Astrocyte (in vitro differentiated cells and primary cell): ENCODE measurements around the gene HOXB6. TPM values are rescaled to one million over a fixed set of nuclear protein-coding genes. Genes with fewer than 3 reads are reported as not detected.

Experiments used
- DNase-seq: peaks from one replicate; pipeline ENCODE4 v3.0.0-alpha.2; 2010; ENCODE audit warnings: low read depth
- FAIRE-seq: peaks from 2 replicates; lab custom pipeline; 2011; peaks lifted over from hg19 to GRCh38; lab: Jason Lieb, UNC
- H2AFZ ChIP-seq: 2 replicates; pipeline ENCODE4 v1.6.0; 2012; ENCODE audit warnings: low read depth, low read length, inconsistent platforms
- H3K27ac ChIP-seq: 2 replicates; pipeline ENCODE4 v1.5.1; 2011; ENCODE audit warnings: low read depth, low read length, inconsistent platforms
- H3K27me3 ChIP-seq: 2 replicates; pipeline ENCODE4 v1.6.0; 2011; ENCODE audit warnings: low read length, inconsistent platforms; ENCODE audit not compliant: insufficient read depth
- H3K36me3 ChIP-seq: 2 replicates; pipeline ENCODE4 v1.5.1; 2011; ENCODE audit warnings: low read length, inconsistent platforms; ENCODE audit not compliant: insufficient read depth
- H3K4me1 ChIP-seq: 2 replicates; pipeline ENCODE4 v1.5.1; 2011; ENCODE audit warnings: low read length, inconsistent platforms; ENCODE audit not compliant: insufficient read depth
- H3K4me2 ChIP-seq: 2 replicates; pipeline ENCODE4 v1.6.0; 2012; ENCODE audit warnings: low read length, inconsistent platforms
- H3K4me3 ChIP-seq: 2 replicates; pipeline ENCODE4 v1.5.1; 2011; ENCODE audit warnings: low read depth, mild to moderate bottlenecking, low read length, inconsistent platforms; ENCODE audit not compliant: insufficient read depth
- H3K79me2 ChIP-seq: 2 replicates; pipeline ENCODE4 v1.6.0; 2012; ENCODE audit warnings: mild to moderate bottlenecking, low read length, inconsistent platforms; ENCODE audit not compliant: insufficient read depth
- H3K9ac ChIP-seq: 2 replicates; pipeline ENCODE4 v1.6.0; 2012; ENCODE audit warnings: mild to moderate bottlenecking, low read length, inconsistent platforms
- H3K9me3 ChIP-seq: 2 replicates; pipeline ENCODE4 v1.5.1; 2012; ENCODE audit warnings: low read depth, mild to moderate bottlenecking, low read length, inconsistent platforms; ENCODE audit not compliant: insufficient read depth
- H4K20me1 ChIP-seq: 2 replicates; pipeline ENCODE4 v1.6.0; 2012; ENCODE audit warnings: low read length, inconsistent platforms; ENCODE audit not compliant: insufficient read depth
- H3K27ac Mint-ChIP-seq: one replicate; pipeline ENCODE4 v1.8.0; 2021; ENCODE audit warnings: mild to moderate bottlenecking, mixed read lengths; ENCODE audit not compliant: unreplicated experiment
- H3K27me3 Mint-ChIP-seq: one replicate; pipeline ENCODE4 v1.8.0; 2021; ENCODE audit warnings: low read depth, mixed read lengths; ENCODE audit not compliant: unreplicated experiment
- H3K36me3 Mint-ChIP-seq: one replicate; pipeline ENCODE4 v1.8.0; 2021; ENCODE audit warnings: low read depth, mixed read lengths; ENCODE audit not compliant: unreplicated experiment
- H3K4me1 Mint-ChIP-seq: one replicate; pipeline ENCODE4 v1.8.0; 2021; ENCODE audit warnings: low read depth, mixed read lengths; ENCODE audit not compliant: unreplicated experiment
- H3K4me3 Mint-ChIP-seq: one replicate; pipeline ENCODE4 v1.8.0; 2021; ENCODE audit warnings: mild to moderate bottlenecking, moderate library complexity, mixed read lengths; ENCODE audit not compliant: unreplicated experiment
- H3K9me3 Mint-ChIP-seq: one replicate; pipeline ENCODE4 v1.8.0; 2021; ENCODE audit warnings: mild to moderate bottlenecking, mixed read lengths; ENCODE audit not compliant: unreplicated experiment
- EZH2 ChIP-seq: IDR thresholded peaks from 2 replicates; pipeline ENCODE4 v1.6.1; 2012; ENCODE audit warnings: mild to moderate bottlenecking, low read length, inconsistent platforms; ENCODE audit not compliant: insufficient read depth
- total RNA-seq: library from RNA; stranded (reverse); gene quantifications from 2 replicates; pipeline ENCODE4 v1.2.1, GENCODE V29; 2021
- TF ChIP-seq, protein P1 (sequence below): IDR thresholded peaks from 2 replicates; pipeline ENCODE4 v1.5.1; 2011; ENCODE audit warnings: low read depth, mild to moderate bottlenecking, inconsistent platforms, low read length, moderate library complexity; ENCODE audit not compliant: insufficient read depth

HOXB6 gene
- total RNA-seq, 1 donor from 2014 or later, result not detected

DNA sequence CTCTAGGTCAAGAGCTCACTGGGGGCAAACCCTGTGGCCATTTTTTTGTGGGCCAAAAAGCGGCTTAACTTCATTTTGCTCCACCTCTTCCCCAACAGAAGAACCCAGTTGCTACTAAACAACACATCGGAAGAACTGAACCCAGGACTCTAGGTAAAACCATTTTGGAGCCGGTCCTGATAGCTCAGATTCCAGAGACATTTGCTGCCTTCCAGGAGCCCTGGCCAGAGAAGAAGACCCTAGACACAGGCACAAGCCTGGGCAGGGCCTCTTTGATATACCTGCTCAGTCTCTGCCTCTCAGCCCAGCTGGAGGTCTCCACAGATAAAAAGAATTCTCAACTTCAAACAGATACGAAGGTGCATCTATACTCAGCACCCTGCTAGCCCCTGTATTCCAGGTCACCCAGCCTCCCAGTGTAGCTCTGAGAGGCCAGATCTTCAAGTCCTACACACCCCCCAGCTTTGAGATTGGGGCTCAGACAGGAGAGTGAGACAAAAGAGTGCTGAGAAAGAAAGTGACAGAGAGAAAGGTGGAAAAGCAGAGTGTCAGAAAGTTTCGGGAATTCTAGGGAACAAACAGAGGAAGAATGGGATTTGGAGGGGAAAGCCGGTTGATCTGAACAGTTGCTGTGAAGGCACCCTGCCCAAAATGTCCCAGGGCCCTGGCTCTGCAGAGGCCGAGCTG lies 27.9 kb upstream of the HOXB6 start:
- peaks cover 10% of the 10 kb centered on the region for H3K36me3 Mint-ChIP-seq
- FAIRE-seq, result no peak

DNA sequence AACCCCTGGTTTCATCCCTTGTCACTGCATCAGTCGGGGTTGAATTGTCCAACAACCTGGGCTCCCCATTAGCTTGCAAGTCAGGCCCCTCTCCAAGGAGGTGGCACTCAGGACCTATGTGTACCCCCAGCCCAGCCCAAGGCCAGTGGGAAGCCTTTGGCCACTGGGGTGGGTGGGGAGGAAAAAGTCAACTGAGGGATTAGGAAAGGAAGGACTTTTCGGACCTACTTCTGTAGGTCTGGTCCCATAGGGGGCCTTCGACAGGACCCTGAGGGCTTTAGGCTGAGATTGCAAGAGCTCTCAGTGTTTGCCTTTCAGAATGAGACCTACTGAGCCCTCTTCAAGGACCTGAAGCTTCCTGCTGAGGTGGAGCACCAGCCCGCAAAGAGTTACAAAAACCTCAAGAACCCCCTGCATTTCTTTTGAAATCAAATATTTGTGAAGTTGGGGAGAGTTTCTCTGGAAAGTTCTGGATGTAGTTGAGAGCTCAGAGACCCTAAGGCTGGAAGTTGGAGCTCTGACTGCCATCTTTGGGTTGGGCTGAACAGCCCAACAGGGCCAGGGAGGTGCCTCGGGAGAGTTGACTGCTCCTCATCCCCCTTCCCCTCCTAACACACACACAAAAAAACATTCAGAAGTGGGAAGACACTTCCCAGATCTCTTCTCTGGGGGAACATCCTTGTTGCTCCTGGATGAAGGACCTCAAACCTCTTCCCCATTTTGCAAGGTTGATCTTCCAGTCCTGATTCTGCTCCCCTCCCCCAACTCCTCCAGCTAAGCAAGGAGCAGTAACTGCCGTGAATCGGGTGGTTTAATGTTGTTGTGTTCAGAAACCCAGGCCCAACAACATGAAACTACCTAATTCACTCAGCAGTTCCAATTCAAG lies 27.1 kb upstream of the HOXB6 start:
- H3K36me3 ChIP-seq, result no peaks in the 10 kb centered on the region
- FAIRE-seq, result no peak
- Mint-ChIP-seq H3K4me1 (peaks cover 1% of the 10 kb centered on the region), H3K36me3 (peaks cover 10% of the 10 kb centered on the region), H3K27ac (no peak overlapping the region), H3K4me3 (no peak overlapping the region), H3K27me3 (peaks cover 95% of the 10 kb centered on the region), H3K9me3 (peaks cover 17% of the 10 kb centered on the region)
- no peak overlapping the region for H3K9ac ChIP-seq
- DNase-seq, result no peak
- peaks cover 6% of the 10 kb centered on the region for H4K20me1 ChIP-seq
- no peak overlapping the region for H3K4me2 ChIP-seq
- H3K79me2 ChIP-seq, result no peaks in the 10 kb centered on the region
- H3K4me1 ChIP-seq, result peaks cover 3% of the 10 kb centered on the region
- H3K27me3 ChIP-seq, result peaks cover 99% of the 10 kb centered on the region
- no peak overlapping the region for H3K4me3 ChIP-seq
- H2AFZ ChIP-seq, result no peak overlapping the region
- peaks cover 12% of the 10 kb centered on the region for H3K9me3 ChIP-seq
- TF ChIP-seq EZH2, result peak; percentile 20
- TF ChIP-seq, protein P1, sequence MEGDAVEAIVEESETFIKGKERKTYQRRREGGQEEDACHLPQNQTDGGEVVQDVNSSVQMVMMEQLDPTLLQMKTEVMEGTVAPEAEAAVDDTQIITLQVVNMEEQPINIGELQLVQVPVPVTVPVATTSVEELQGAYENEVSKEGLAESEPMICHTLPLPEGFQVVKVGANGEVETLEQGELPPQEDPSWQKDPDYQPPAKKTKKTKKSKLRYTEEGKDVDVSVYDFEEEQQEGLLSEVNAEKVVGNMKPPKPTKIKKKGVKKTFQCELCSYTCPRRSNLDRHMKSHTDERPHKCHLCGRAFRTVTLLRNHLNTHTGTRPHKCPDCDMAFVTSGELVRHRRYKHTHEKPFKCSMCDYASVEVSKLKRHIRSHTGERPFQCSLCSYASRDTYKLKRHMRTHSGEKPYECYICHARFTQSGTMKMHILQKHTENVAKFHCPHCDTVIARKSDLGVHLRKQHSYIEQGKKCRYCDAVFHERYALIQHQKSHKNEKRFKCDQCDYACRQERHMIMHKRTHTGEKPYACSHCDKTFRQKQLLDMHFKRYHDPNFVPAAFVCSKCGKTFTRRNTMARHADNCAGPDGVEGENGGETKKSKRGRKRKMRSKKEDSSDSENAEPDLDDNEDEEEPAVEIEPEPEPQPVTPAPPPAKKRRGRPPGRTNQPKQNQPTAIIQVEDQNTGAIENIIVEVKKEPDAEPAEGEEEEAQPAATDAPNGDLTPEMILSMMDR, result no peak
- no peak overlapping the region for H3K27ac ChIP-seq

More for the DNA sequence above, 27.9 kb upstream of the HOXB6 start:
- Mint-ChIP-seq H3K9me3 (peaks cover 15% of the 10 kb centered on the region), H3K27ac (no peak overlapping the region), H3K4me3 (no peak overlapping the region), H3K27me3 (peaks cover 95% of the 10 kb centered on the region), H3K4me1 (peaks cover 3% of the 10 kb centered on the region)
- Histone ChIP-seq H3K4me1 (peaks cover 3% of the 10 kb centered on the region), H3K9ac (no peak overlapping the region), H3K79me2 (no peaks in the 10 kb centered on the region), H3K4me3 (no peak overlapping the region), H3K4me2 (no peak overlapping the region), H3K27me3 (peaks cover 99% of the 10 kb centered on the region), H2AFZ (no peak overlapping the region), H3K36me3 (no peaks in the 10 kb centered on the region), H4K20me1 (peaks cover 6% of the 10 kb centered on the region), H3K27ac (no peak overlapping the region), H3K9me3 (peaks cover 9% of the 10 kb centered on the region)
- no peak for DNase-seq
- TF ChIP-seq, protein P1, result no peak
- TF ChIP-seq EZH2, result no peak
